HepG2 (cell line): Measurements from ENCODE around the gene ZDHHC7. TPM values are rescaled to one million over a fixed set of nuclear protein-coding genes. Genes with fewer than 3 reads are reported as not detected.

Source experiments
- FOXK1 ChIP-seq: sonication (generic); formaldehyde crosslinking; IDR thresholded peaks from 2 replicates; pipeline ENCODE4 v1.4.0; 2020; ENCODE audit warnings: low read depth, missing genetic modification reagents, borderline replicate concordance
- GLI4 ChIP-seq: sonication (generic); formaldehyde crosslinking; IDR thresholded peaks from 2 replicates; pipeline ENCODE4 v1.5.1; 2020; ENCODE audit warnings: missing genetic modification reagents, mild to moderate bottlenecking, moderate library complexity, borderline replicate concordance
- NFAT5 ChIP-seq: sonication (generic); formaldehyde crosslinking; IDR thresholded peaks from 2 replicates; pipeline ENCODE4 v1.4.0; 2020; ENCODE audit warnings: missing genetic modification reagents
- PAXIP1 ChIP-seq: sonication (generic); formaldehyde crosslinking; conservative IDR thresholded peaks from 2 replicates; pipeline ENCODE4 v1.4.0; 2020; ENCODE audit warnings: mild to moderate bottlenecking, missing genetic modification reagents, moderate library complexity
- POLR2AphosphoS2 ChIP-seq: IDR thresholded peaks from 2 replicates; pipeline ENCODE4 v1.6.1; 2011; ENCODE audit warnings: low read depth, low read length, improper control_type of control experiment
- ZFP37 ChIP-seq: sonication (generic); formaldehyde crosslinking; IDR thresholded peaks from 2 replicates; pipeline ENCODE4 v1.4.0; 2020; ENCODE audit warnings: missing genetic modification reagents, borderline replicate concordance
- ZNF263 ChIP-seq: sonication (generic); formaldehyde crosslinking; IDR thresholded peaks from 2 replicates; pipeline ENCODE4 v1.4.0; 2020; ENCODE audit warnings: missing genetic modification reagents
- ZNF407 ChIP-seq: sonication (generic); formaldehyde crosslinking; IDR thresholded peaks from one replicate; pipeline ENCODE4 v1.5.1; 2020; ENCODE audit warnings: mild to moderate bottlenecking, missing genetic modification reagents; ENCODE audit errors: not compliant biosample characterization
- polyA plus RNA-seq, 8 experiments: library from polyadenylated mRNA; depleted of rRNA in 3 of 8; stranded (reverse) in 7 of 8; unstranded in 1 of 8; fragments of >200 nt; fragmentation: Illumina TruSeq in 4 of 8; extraction: Trizol in 4 of 8; gene quantifications; 2 replicates each; pipeline versions ENCODE4 v1.2.1 to v1.2.3, GENCODE V29; 2011 to 2016; ENCODE audit warnings: low read depth in 4 of 8, missing spikeins in 1 of 8, mixed read lengths in 1 of 8; ENCODE audit not compliant: insufficient read depth in 1 of 8
- total RNA-seq, 5 experiments: library from RNA; depleted of rRNA; stranded (reverse); fragments of >200 nt; fragmentation: Illumina TruSeq; extraction: Trizol; gene quantifications; 2 replicates each; pipeline ENCODE4 v1.2.3, GENCODE V29; 2016; ENCODE audit warnings: low read depth in 1 of 5

ZDHHC7 gene
- total and polyA plus RNA-seq, 2 of the 13 experiments (the other 11 are each of a cell fraction or from before 2014, with no cell fraction given) = 46.8 to 67.6 TPM

- no peak for TF ChIP-seq ZNF407
- TF ChIP-seq POLR2AphosphoS2 = no peak
- TF ChIP-seq ZNF263 (CRISPR knock-in tag) = peak; percentile 36; the same call in 1 of the 2 replicates
- TF ChIP-seq PAXIP1 (CRISPR knock-in tag) = no peak
- no peak for TF ChIP-seq GLI4 (CRISPR knock-in tag)
- 0 out of 2 replicates have a peak, but pooled peaks have one; percentile 59 for TF ChIP-seq FOXK1
- TF ChIP-seq NFAT5 (CRISPR knock-in tag) = peak; percentile 22; the same call in 1 of the 2 replicates
- TF ChIP-seq ZFP37 (CRISPR knock-in tag) = no peak
These were observed at the start of gene ZDHHC7 (continued) for GRCh38 chr16:85010931-85011845.
